Osteoblast (primary cell): ENCODE measurements around the gene TMEM132C. TPM values are rescaled to one million over a fixed set of nuclear protein-coding genes. Genes with fewer than 3 reads are reported as not detected.

ENCODE experiments used
- DNase-seq: peaks from one replicate; pipeline ENCODE4 v3.0.0; 2011; ENCODE audit warnings: low spot score, mixed read lengths; ENCODE audit not compliant: insufficient read length; ENCODE audit errors: missing footprints
- H2AFZ ChIP-seq: 2 replicates; pipeline ENCODE4 v1.6.0; 2011; ENCODE audit warnings: mild to moderate bottlenecking, low read length
- H3K27ac ChIP-seq: 2 replicates; pipeline ENCODE4 v1.5.1; 2011; ENCODE audit warnings: mild to moderate bottlenecking, low read depth, low read length, moderate library complexity
- H3K27me3 ChIP-seq: 2 replicates; pipeline ENCODE4 v1.6.0; 2012; ENCODE audit warnings: mild to moderate bottlenecking, control low read depth, inconsistent platforms, low read length, moderate library complexity; ENCODE audit not compliant: insufficient read depth
- H3K36me3 ChIP-seq: 2 replicates; pipeline ENCODE4 v1.5.1; 2011; ENCODE audit warnings: mild to moderate bottlenecking, low read length, control low read depth, moderate library complexity; ENCODE audit not compliant: insufficient read depth
- H3K4me1 ChIP-seq: 2 replicates; pipeline ENCODE4 v1.5.1; 2011; ENCODE audit warnings: mild to moderate bottlenecking, low read length, control low read depth, moderate library complexity; ENCODE audit not compliant: insufficient read depth
- H3K4me2 ChIP-seq: 2 replicates; pipeline ENCODE4 v1.6.0; 2011; ENCODE audit warnings: mild to moderate bottlenecking, low read length; ENCODE audit not compliant: insufficient read depth
- H3K4me3 ChIP-seq: fragments of 200-600 bp; sonication (generic); 3 replicates; pipeline ENCODE4 v1.5.1; 2012; ENCODE audit warnings: mild to moderate bottlenecking, low read length, inconsistent platforms; ENCODE audit not compliant: insufficient read depth
- H3K79me2 ChIP-seq: 2 replicates; pipeline ENCODE4 v1.6.0; 2012; ENCODE audit warnings: mild to moderate bottlenecking, low read length, control low read depth, inconsistent platforms; ENCODE audit not compliant: insufficient read depth
- H3K9me3 ChIP-seq: 2 replicates; pipeline ENCODE4 v1.5.1; 2011; ENCODE audit warnings: low read depth, low read length, control low read depth
- H4K20me1 ChIP-seq: 2 replicates; pipeline ENCODE4 v1.6.0; 2012; ENCODE audit warnings: mild to moderate bottlenecking, low read length, control low read depth; ENCODE audit not compliant: insufficient read depth
- total RNA-seq: library from RNA; depleted of rRNA; stranded (reverse); fragments of >200 nt; gene quantifications from 2 replicates; pipeline ENCODE4 v1.2.3, GENCODE V29; 2012
- TF ChIP-seq, protein P1 (sequence below): IDR thresholded peaks from 2 replicates; pipeline ENCODE4 v1.5.1; 2011; ENCODE audit warnings: mild to moderate bottlenecking, low read depth, low read length, moderate library complexity; ENCODE audit errors: extremely low read depth

TMEM132C gene
- total RNA-seq, 1 donor, result not detected

GRCh38 chr12:128381946-128382345, 115.0 kb downstream of the TMEM132C start:
- TF ChIP-seq, protein P1, sequence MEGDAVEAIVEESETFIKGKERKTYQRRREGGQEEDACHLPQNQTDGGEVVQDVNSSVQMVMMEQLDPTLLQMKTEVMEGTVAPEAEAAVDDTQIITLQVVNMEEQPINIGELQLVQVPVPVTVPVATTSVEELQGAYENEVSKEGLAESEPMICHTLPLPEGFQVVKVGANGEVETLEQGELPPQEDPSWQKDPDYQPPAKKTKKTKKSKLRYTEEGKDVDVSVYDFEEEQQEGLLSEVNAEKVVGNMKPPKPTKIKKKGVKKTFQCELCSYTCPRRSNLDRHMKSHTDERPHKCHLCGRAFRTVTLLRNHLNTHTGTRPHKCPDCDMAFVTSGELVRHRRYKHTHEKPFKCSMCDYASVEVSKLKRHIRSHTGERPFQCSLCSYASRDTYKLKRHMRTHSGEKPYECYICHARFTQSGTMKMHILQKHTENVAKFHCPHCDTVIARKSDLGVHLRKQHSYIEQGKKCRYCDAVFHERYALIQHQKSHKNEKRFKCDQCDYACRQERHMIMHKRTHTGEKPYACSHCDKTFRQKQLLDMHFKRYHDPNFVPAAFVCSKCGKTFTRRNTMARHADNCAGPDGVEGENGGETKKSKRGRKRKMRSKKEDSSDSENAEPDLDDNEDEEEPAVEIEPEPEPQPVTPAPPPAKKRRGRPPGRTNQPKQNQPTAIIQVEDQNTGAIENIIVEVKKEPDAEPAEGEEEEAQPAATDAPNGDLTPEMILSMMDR, result no peak

GRCh38 chr12:128382946-128383345, 116.0 kb downstream of the TMEM132C start:
- no peak overlapping the region for H3K4me3 ChIP-seq
- TF ChIP-seq, protein P1, result no peak
- H3K9me3 ChIP-seq, result no peaks in the 10 kb centered on the region
- no peaks in the 10 kb centered on the region for H4K20me1 ChIP-seq
- H3K36me3 ChIP-seq, result no peaks in the 10 kb centered on the region
- no peak overlapping the region for H3K4me2 ChIP-seq
- no peaks in the 10 kb centered on the region for H3K4me1 ChIP-seq
- H2AFZ ChIP-seq, result no peak overlapping the region
- H3K79me2 ChIP-seq, result no peaks in the 10 kb centered on the region
- DNase-seq, result no peak
- H3K27ac ChIP-seq, result no peak overlapping the region
- H3K27me3 ChIP-seq, result no peaks in the 10 kb centered on the region

More at GRCh38 chr12:128381946-128382345, 115.0 kb downstream of the TMEM132C start:
- no peak overlapping the region for H3K27ac ChIP-seq
- no peak overlapping the region for H3K4me3 ChIP-seq
- no peaks in the 10 kb centered on the region for H3K79me2 ChIP-seq
- H3K4me1 ChIP-seq, result no peaks in the 10 kb centered on the region
- H3K9me3 ChIP-seq, result no peaks in the 10 kb centered on the region
- no peak overlapping the region for H2AFZ ChIP-seq
- no peaks in the 10 kb centered on the region for H3K36me3 ChIP-seq
- no peaks in the 10 kb centered on the region for H4K20me1 ChIP-seq
- DNase-seq, result no peak
- no peaks in the 10 kb centered on the region for H3K27me3 ChIP-seq
- H3K4me2 ChIP-seq, result no peak overlapping the region

GRCh38 chr12:128383357-128383937, 116.5 kb downstream of the TMEM132C start:
- no peaks in the 10 kb centered on the region for H3K9me3 ChIP-seq
- no peak overlapping the region for H3K4me3 ChIP-seq
- H3K79me2 ChIP-seq, result no peaks in the 10 kb centered on the region
- H3K27ac ChIP-seq, result no peak overlapping the region
- no peaks in the 10 kb centered on the region for H4K20me1 ChIP-seq
- no peak overlapping the region for H2AFZ ChIP-seq
- H3K36me3 ChIP-seq, result no peaks in the 10 kb centered on the region
- TF ChIP-seq, protein P1, result no peak
- DNase-seq, result no peak
- H3K27me3 ChIP-seq, result no peaks in the 10 kb centered on the region
- H3K4me1 ChIP-seq, result no peaks in the 10 kb centered on the region
- H3K4me2 ChIP-seq, result no peak overlapping the region

DNA sequence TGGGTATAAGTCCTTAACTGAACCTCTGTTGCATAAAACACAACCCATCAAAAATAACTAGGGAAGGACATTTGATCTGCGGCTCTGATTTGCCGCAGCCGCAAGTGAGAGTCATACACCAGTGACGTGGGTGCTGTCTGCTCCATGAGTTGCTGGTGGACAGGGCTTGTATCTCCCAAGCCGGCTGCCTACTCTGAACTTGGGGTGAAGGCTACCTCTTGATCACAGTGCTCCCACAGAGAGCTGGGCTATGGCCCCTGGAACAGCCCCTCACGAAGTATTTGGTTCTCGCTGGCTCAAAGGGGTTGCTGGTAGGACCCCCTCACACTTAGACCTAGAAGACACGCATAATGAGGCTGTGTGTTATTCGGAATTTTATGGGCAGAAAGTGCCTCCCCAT, 118.8 kb downstream of the TMEM132C start:
- TF ChIP-seq, protein P1, result no peak
- Histone ChIP-seq H3K9me3 (no peaks in the 10 kb centered on the region), H3K27ac (no peak overlapping the region), H4K20me1 (no peaks in the 10 kb centered on the region), H2AFZ (no peak overlapping the region), H3K4me2 (no peak overlapping the region), H3K4me3 (no peak overlapping the region), H3K27me3 (no peaks in the 10 kb centered on the region), H3K79me2 (no peaks in the 10 kb centered on the region), H3K36me3 (no peaks in the 10 kb centered on the region), H3K4me1 (no peaks in the 10 kb centered on the region)
- no peak for DNase-seq
